Stimulated activated CD4-positive, alpha-beta T cell treated with anti-CD3 and anti-CD28 coated beads, Interleukin-12 subunit alpha, Interleukin-12 subunit beta, amount 100 ng/mL, for 48 hours (primary cell): ENCODE results near the gene FAM107A.

Experiments used
- DNase-seq, 3 donors: peaks; one replicate each; pipeline ENCODE4 v3.0.0-alpha.2; 2020; ENCODE audit warnings: low read depth in 2 of 3, low spot score in 1 of 3

Gene FAM107A, protein sequence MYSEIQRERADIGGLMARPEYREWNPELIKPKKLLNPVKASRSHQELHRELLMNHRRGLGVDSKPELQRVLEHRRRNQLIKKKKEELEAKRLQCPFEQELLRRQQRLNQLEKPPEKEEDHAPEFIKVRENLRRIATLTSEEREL

DNA sequence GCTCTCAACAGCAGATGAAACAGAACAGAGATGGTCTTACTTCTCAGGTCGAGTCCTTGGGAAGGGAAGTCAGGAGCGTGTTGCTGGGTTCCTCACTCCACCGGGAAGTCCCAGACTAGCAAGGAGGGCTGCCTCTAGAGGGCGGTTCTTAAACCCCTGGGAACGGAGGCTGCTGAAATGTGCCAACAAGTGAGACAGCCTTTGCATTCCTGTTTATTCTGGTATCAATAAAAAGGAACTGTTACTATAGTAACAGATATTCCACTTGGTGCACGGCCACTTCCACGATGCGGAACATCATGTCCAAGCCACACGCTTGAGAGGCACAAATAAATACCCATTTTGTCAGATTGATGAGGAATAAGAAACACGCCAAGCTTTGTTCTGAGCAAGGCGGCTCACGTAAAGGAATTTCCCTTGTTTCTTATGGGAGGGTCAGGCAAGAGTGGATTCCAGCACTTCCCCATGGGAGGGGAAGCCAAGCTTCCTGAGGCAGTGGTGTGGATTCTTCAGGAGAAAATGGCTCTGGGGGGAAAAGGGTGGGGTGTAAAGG is at the start of gene FAM107A:
Gene FAM107A, minus strand, starts transcription at position 123 of the 553 bp plus-strand sequence. CDS start 7,531 bp downstream, outside the sequence.
- no peak for DNase-seq

DNA sequence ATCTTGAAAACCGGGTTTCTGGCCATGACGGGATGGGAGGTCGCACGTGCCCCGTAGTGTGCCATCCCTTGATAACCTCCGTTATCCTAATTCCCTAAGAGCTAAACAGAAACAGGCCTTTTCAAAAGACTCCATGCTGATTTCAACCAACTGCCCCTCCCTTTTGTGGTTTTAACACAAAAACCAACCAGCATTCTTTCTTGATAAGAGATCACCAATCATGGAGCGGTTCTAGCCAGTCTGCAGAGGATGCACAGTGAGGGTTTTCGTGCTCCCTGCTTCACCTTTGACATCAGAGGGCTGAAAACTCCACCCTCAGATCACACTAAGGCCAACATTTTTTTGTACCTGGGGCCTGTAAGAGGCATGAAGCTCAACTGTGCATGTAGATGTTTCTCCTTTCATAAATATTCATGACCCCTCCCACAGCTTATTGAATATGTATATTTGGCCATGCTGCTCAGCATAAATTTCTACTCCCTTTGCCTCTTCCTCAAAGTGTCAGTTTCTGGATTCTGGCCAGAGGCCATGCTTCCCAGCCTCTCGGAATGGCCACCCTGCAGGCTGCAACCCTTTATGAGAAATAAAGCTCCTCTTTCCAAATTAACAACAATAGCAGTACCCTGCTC is 48.1 kb upstream of the FAM107A start:
- DNase-seq = no peak

DNA sequence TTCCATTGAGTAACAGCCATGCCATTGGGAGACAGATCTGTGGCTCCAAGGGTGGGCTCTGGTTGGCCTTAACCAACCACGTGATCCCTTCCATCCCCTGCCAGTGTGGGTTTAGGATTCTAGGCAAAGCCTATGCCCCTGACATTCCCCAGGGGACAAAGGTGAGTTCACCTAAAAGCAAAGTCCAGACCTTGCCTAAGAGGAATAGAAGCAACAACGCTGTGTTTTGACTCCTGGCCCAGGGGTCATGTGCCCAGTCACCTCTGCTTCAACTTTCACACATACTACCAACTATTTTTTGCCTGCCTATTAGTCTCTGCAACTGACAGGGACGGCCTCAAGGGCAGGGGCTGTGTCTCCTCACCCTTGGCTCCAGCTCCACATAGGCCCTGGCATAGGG is 47.4 kb upstream of the FAM107A start:
- DNase-seq = no peak

DNA sequence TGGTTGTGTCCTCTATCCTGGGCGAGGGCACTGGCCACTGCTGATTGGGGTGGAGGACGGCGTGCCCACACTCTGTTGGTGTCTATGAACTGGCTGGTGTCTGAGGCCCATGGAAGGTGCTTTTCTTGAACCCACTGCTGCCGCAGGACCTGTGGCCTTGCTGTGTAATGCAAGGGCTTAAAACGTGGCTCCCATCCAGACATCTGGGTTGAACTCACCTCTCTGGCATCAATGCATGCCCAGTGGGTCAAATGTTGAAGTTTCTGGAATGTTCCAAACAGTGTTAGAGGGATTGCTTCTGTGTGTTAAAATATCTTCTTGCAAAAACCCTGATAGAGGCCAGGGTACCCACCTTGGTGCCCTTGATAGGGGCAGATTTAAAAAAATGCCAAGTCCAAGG is 46.8 kb upstream of the FAM107A start:
- no peak for DNase-seq

DNA sequence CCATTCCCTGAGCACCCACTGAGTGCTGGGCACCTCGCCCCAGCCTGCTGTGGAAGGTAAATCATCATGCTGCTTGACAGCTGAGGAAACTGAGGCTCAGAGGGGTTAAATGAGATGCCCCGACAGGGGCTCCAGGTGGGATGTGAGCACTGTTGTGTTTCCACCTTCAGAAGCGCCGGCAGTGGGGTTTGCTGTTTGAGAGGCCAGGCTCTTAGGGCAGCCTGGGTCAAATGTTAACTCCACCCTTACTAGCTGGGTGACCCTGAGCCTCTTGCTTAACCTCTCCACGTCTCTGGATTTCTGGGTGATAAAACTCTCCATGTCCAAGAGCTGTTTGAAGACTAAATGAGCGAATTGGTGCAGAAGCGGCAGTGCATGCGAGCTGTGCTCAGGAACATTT is 46.3 kb upstream of the FAM107A start:
- DNase-seq = no peak

DNA sequence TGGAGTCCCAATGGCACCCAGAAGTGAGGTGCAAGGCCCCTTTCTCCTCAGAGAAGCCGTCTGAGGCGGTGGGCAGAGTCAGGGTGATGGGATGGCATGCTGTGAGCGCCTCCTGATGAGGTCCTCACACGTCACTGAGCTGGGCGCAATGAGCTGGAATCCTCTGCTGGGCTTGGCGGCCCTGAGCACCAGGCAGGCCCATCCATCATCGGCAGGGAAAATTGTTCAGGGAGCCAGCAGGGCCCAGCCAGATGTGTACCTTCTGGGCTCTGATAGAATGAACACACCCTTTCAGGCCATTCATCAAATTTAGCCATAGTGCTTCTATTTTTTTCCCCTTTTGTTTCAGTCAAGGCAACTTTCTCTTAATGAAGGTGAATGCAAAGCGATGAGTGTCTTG is 45.7 kb upstream of the FAM107A start:
- no peak for DNase-seq

DNA sequence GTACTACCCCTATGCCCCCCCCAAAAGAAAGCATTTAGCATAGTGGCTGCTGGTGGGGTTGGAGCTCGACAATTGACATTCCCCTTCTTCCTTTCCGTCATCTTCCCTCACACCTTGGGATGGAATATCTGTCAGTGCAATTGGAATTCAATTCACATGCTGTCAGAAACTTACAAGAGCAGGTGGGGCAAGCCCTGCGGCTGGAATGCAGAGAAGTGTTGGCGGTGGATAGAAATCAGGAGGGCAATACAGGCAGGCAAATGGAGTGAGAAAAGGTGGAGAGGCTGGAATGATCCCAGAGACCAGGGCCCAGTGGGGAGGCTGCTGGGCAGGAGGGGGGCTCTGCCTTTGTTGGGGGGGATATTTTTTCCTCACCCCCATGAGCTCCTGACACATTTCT is 45.2 kb upstream of the FAM107A start:
- DNase-seq = no peak

DNA sequence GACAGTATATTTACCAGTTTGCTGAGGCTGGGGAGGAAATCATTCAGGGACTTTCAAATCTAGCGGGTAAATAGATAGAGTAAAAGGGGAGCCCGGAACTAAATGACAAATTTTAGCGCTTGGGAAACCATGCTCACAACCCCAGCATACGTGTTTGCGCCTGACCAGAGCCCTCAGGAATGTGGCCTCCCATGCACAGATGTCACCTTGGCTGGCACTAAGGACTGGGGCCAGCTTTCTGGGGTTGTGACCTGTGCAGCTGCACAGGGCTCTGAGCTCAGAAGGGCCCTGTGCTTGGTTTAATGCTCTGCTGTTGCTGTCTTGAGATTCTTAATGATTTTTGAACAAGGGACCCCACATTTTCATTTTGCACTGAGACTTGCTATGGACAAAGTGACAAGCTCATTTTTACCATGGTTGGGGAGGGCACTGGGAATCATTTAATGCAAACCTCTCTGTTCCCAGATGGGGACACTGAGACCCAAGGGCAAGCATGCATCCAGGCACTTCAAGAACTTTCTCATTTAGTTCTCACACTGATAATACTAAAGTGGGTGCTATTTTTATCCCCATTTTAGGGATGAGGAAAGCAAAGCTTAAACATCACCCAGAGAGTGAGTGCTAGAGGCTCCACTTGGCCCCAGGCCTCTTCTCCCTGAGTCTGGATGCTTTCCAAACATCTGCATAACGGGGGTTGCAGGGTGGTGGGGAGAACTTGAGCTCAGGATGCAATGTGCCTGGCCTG is 44.1 kb upstream of the FAM107A start:
- DNase-seq = no peak

DNA sequence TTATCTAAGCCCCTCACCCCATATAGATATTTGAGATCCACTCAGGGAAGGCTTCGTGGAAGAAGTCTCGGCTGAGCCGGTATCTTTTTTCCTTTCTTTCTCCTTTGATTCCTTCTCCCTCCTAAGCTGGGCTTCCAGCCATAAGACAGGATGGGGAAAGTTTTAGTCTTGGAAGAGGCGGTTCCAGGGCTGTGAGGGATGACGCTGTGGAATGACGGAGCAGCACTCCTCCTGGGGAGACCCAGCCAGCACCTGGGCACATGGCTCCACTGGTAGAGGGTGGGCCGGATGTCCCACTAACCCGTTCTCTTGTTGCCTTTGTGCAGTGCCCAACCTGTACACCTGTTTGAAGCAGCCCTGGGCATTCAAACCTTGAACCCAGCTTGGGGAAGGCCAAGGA is 43.2 kb upstream of the FAM107A start:
- DNase-seq = no peak

DNA sequence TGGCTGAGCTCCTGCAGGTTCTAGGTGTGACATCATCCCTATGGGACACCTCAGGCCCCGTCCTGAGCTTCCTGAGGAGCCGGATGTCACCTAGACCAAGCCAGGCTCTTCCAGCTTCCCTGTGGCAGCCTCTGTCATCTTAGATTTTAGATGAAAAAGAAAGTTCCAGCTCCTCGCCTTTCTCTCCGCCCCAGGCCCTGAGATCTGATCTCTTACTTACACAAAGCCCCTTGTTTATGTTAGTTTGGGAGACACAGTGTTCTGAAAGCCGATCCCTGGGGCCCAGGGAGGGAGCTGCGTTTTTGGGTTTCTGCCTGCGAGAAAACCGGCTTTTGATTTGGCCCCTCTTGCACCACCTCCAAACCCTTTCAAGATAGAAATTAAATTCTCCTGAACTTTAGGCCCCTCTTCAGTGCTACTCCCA is 40.2 kb upstream of the FAM107A start:
- no peak for DNase-seq

DNA sequence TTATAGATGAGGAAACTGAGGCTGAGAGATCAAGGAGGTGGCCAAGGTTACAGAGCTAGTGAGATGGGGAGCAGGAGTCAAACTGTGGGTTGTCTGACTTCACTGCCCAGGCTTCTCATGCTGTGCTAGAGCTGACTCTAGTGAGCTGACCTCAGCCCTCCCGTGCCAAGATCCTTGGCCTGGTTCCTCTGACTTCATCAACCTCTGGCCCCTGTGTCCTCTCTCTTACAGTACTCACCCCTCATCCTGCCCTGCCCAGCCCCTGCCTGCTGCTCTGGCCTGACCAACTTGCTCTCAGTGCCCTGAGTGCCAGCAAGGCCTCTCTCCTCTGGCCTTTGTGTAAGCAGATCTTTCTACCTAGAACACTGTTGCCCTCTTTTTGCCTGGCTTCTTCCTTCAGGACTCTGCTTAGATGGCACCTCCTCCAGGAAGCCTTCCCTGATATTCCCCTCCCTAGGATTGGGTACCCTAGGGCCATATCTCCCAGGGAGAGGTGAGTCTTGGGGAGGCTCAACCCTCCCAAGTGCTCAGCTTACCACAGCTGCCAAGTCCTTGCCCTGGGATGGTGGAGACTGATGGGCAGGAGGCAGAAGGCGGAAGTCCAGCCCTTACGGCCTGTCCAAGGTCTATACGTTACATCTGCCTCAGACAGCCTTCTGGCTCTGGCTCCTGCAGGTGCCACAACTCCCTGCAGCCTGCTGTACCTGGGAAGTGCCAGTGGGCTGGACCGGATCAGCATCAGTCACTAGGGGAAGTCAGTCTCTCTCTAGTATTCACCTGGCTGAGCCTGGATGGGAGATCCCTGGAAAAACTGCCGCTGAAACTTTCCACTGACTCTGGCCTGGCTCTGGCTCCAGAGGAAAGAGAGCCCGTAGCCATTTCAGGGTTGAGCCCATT is 36.3 kb upstream of the FAM107A start:
- DNase-seq = no peak

DNA sequence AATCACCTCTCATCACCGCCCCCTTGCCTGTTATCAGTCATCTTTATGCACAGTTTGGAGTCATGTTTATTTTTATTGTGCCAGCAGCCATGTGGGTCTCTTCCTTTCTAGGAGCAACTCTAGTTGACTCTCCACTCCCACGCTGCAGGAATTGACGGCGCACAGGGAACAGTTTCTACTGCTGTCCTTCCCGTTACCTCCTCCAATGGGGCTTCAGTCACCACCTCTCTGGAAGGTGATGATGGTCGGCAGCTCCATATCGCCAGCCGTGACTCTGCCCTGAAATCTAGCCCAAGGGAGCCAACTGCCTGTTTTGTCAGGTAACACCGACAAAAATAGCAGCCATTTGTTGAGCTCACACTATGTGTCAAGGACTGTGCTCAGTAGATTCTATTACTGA is 35.6 kb upstream of the FAM107A start:
- DNase-seq = no peak

DNA sequence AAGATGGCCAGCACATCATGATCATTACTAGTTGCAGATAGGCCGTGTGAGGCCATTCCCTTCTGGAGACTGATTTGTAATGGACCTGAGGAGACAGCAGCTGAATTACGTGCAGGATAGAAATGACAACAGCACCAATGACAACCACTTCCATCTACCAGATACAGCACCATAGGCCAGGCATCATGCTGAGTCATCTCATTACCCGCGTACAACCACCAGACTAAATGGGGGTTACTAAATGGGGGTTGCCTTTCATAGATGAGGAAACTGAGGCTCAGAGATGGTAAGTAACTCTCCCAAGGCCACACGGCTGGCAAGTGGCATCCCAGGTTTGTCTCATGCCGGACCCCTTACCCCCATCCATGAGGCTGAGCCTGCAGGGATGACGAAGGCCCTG is 32.8 kb upstream of the FAM107A start:
- DNase-seq = no peak

DNA sequence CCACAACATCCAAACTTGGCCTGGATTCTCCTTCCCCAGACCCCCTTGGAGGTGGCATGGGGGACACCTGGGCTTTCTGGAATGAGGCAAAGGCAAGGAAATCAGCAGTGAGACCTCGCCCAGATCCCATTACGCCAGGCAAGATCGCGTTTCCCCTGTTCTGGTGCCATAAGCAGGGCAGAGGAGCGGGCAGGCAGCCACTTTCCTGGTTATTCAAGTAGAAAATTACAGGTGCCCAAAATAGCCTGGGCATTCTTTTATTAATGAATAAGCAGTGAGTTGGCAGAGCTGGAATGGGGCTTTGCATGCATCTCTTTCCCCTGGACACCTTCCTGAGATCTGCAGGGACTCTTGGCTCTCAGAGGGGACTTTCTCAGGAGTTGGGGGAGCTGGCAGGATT is 31.5 kb upstream of the FAM107A start:
- no peak for DNase-seq

DNA sequence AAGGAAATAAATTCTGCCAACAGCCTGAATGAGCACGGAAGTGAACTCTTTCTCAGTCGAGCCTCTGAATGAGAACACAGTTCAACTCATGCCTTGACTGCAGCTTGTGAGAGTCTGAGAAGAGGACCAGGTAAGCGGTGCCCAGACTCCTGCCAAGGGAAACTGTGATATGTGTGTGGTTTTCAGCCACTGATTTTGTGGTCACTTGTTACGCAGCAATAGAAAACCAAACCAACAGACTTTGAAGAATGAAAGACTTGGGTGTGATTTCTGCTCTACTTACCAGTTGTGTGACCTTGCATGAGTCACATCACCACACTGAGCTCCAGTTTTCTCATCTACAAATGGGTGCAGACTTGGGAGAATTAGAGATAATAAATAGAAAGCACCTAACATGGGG is 30.6 kb upstream of the FAM107A start:
- DNase-seq = no peak

DNA sequence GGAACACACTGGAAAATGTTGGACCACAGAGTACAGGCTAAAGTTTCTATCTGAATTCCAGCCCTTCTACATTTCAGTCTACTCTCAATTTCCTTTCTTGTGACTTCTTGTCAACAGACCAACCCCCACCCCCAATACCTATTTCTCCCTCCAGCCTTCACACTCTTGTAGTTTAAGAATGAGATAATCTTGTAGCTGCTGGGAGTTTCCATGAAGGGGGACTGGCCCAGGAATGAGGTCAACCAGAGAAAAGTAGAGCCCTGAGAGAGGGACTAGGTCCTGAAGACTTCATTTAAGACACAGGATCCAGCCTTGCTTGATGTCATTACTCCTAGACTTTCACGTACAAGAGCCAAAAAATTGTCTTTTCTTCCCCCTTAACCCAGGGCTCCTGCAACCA is 29.5 kb upstream of the FAM107A start:
- no peak for DNase-seq

DNA sequence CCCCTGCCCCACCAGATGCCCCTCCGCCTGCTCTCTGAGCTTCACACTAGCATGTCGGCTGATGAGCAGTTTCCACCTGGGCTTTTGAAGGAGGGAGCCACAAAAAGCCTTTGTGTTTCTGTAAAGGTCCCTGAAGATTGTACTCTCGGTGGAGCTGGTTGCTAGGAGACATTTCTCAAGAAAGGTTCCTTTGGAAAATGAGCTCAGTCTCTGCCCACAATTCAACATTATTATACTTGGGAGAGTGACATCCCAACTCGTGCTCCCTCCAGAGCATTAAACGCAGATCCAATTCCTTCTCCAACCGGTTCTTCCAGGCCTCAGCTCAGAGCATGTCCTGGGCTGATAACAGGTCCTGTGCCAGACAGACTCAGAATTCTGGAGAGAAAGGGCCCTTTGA is 26.8 kb upstream of the FAM107A start:
- DNase-seq = no peak

DNA sequence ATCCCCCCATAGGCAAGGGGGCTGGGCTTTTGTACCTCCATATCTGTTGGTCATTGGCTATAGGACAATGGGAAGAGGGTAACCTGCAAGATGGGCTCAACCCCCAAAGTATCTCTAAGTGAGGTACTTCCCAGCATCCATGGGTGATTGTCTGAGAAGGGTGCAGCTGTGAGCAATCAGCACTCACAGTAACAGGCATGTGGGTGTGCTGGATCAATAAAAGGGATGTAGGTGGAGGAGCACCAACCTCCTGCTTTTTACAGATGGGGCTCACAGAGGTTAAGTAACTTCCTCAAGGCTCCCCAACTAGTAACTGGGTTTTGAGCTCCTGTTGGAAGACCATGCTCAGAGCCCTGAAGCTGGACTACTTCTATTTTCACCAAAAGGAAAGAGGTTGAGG is 26.4 kb upstream of the FAM107A start:
- no peak for DNase-seq

DNA sequence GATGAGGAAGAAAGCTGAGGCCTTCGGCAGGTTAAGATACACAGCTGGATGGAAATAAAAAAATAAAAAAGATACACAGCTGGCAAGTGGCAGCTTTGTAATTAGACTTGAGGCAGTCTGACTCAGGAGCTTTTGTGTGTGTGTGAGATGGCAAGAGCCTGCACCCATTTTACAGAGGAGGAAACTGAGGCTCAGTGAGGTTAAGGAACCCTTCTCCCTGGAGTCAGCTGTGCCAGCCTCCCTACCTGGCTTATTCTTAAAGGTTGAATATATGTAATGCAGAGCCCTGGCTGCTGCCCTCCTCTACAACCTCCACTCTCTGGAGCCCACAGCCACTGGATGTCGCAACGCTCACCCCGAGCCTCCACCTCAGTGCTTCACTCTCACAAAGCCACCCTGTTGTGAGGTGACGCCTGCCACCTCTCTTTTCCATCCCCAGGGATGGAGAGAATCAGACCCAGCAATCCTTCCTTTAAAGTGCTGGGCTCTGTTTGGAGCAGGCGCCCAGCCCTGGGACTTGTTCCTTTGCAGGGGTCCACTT is 20.6 kb upstream of the FAM107A start:
- no peak for DNase-seq

DNA sequence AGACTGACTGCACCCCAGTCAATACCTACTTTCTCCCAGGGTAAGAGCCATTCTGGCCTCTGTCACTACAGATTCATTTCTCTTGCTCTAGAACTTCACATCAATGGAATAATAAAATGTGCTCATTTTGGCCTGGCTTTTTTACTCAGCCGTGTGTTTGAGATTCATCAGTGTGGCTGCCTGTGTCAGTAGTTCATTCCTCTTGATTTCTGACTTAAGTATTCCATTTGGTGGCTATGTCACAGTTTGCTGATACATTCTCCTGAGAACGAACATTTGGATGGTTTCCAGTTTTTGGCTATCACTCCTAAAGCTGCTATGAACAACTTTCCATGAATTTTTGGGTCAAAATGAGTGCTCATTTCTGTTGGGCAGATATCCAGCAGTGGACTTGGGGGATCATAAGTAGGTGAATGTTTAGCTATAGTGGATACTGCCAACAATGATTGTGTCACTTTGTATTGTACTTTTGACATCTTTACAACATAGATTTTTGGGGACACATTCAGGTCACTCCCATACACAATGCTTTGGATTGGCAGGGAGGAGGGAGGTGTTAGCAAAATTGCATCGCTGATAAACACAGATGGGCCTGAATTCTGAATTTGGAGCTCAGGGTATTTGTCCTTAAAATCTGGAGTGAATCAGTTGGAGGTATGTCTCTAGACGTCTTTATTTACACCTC is 19.8 kb upstream of the FAM107A start:
- DNase-seq = no peak

DNA sequence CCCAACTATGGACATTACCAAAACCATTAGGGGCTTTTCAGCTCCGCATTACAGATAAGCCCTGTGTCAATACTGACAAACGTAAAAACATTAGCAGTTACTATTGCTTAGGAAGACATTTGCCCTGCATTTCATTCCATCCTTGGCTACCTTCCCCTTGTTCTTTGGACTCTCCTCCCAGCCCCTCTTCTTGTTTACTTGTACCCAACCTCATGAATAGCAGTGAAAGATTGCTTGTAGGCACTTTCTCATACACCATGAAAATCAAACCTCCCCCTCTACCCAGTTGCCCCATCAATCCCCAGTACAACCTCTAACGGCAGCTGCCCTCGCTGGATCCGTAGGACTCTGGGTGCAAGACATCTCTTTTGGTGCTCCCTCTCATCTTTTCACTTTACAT is 16.9 kb upstream of the FAM107A start:
- no peak for DNase-seq
